Measurements from ENCODE around the gene ENO4.

GRCh38 chr10:116889066-116889465, 39.8 kb downstream of the ENO4 start:
- TF ChIP-seq IRF3 (IDR thresholded peaks at IDR 0.05; ENCODE audit: low read depth, low read length): no peak
- TF ChIP-seq EZH2phosphoT487 (IDR thresholded peaks at IDR 0.05; ENCODE audit: borderline replicate concordance, low read depth): no peak
- TF ChIP-seq MXI1 (IDR thresholded peaks at IDR 0.05; ENCODE audit: low read depth, low read length): no peak
